ENCODE data around the gene PHC3. TPM values are rescaled to one million over a fixed set of nuclear protein-coding genes. Genes with fewer than 3 reads are reported as not detected.
"Not testable (repeated sequence)": the region's sequence is repeated elsewhere in the genome, so short reads cannot be mapped to it uniquely, and the experiment has no call there.

PHC3 gene
- total RNA-seq, 2 donors from 2014 or later: 49.3 to 51.1 TPM

GRCh38 chr3:170144437-170144843, 37.1 kb downstream of the PHC3 start:
- intact Hi-C loops (cut with DNase I, micrococcal nuclease): no loop called here
- DNase-seq (no peak), ATAC-seq (peak; percentile 46)

GRCh38 chr3:170142373-170142772, 39.2 kb downstream of the PHC3 start:
- ATAC-seq (no peak), DNase-seq (no peak)
- intact Hi-C loops (cut with DNase I, micrococcal nuclease): no loop called here

GRCh38 chr3:170137986-170138385, 43.5 kb downstream of the PHC3 start:
- DNase-seq (no peak), ATAC-seq (no peak)
- intact Hi-C loops (cut with DNase I, micrococcal nuclease): no loop called here

- DNase-seq: no peak
Observed at GRCh38 chr3:170132335-170132734, 49.2 kb downstream of the PHC3 start.

DNA sequence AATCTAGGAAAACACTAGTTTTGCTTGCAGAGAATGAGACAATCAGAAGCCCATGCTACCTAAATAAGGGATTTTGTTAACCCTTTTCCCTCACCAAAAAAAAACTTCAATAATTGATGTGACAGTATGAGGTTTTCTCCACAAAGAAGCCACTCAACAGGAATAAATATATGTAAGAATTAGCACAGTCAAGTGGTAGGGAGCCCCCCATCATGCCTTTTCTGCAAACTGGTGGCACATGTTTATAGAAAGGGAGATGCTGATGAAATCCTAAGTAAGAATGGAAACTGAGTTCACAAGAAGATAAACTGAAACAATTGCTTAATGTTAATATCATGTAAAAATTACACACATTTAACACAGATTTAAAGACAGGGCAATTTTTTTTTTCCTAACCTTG, 51.0 kb downstream of the PHC3 start:
- DNase-seq (no peak), ATAC-seq (no peak)
- intact Hi-C loops (cut with DNase I, micrococcal nuclease): no loop called here

More at GRCh38 chr3:170132335-170132734, 49.2 kb downstream of the PHC3 start:
- intact Hi-C loops (cut with DNase I, micrococcal nuclease): no loop called here
- peak; percentile 68 for ATAC-seq

DNA sequence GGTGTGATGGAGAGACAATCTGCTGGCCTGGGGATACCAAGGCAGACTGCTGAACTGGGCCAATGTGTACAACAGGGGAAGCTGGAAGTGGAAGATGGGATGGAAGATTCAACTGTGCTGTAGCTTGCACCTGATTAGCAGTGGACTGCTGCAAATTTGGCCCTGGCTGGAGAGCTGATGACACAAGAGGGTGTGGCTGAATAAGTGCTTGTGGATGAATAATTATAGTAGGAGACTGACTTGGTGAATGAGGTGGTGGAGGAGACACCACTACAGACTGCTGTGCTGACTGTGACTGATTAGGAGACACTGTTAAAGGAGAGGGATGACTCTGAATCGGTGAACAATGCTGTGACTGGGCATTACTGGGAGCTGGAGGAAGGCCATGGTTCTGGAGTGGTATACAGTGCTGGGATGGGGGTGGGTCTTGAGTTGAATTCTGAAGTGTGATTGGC, 52.5 kb downstream of the PHC3 start:
- DNase-seq (no peak), ATAC-seq (peak; percentile 18)
- intact Hi-C loops (cut with DNase I, micrococcal nuclease): no loop called here

GRCh38 chr3:170128259-170128976, 53.1 kb downstream of the PHC3 start:
- ATAC-seq (peak; percentile 36), DNase-seq (no peak)
- intact Hi-C loops (cut with DNase I, micrococcal nuclease): no loop called here

GRCh38 chr3:170117134-170117533, 64.4 kb downstream of the PHC3 start:
- intact Hi-C loops (cut with DNase I, micrococcal nuclease): no loop called here
- no peak for DNase-seq
- peak; percentile 52 for ATAC-seq

- DNase-seq; intact Hi-C loops (cut with DNase I, micrococcal nuclease); ATAC-seq: not testable (repeated sequence)
Observed at GRCh38 chr3:170114165-170114564, 67.4 kb downstream of the PHC3 start.

- no peak for DNase-seq
- no peak for ATAC-seq
- intact Hi-C loops (cut with DNase I, micrococcal nuclease): no loop called here
Observed at GRCh38 chr3:170111147-170111771, 70.3 kb downstream of the PHC3 start.

- DNase-seq (no peak), ATAC-seq (no peak)
- intact Hi-C loops (cut with DNase I, micrococcal nuclease): no loop called here
Observed at GRCh38 chr3:170109579-170110293, 71.8 kb downstream of the PHC3 start.

DNA sequence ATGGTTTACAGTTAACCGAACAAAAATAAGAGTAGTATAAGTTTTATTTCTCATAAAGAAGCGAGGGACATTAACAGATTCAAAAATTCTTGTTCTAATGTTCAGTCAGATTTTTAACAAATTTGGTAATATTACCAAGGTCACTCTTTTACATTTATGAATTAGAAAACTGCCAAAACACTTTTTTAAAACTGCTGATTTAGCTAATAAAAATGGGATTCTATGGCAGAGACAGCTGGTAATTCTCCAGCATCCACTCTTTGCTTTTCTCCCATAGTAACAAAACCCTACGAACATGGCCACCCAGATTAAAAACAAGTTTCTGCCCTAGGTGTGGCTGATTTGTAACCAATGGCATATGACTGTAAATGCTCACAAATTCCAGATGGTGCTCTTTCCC, 72.6 kb downstream of the PHC3 start:
- DNase-seq (no peak), ATAC-seq (no peak)
- intact Hi-C loops (cut with DNase I, micrococcal nuclease): no loop called here

DNA sequence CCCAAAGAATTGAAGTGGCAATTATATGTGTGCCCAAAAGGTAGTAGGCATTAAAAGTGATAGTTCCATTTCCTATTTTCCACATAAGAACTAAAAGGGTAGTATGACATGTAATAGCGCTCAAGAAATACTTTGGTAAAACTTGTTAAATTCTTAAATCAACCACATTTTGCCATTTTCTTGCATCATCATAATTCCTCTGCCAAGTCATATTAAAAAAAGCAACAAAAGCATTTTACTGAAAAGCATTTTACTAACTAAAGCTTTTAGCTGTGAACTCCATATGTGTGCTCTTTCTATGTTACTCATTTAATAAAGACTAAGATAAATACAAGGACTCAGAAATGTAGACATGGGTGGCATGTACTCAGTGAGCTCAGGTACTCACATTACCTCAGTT, 73.6 kb downstream of the PHC3 start:
- intact Hi-C loops (cut with DNase I, micrococcal nuclease): no loop called here
- DNase-seq (no peak), ATAC-seq (no peak)

- ATAC-seq (no peak), DNase-seq (no peak)
- intact Hi-C loops (cut with DNase I, micrococcal nuclease): no loop called here
Observed at GRCh38 chr3:170102431-170102830, 79.1 kb downstream of the PHC3 start.

GRCh38 chr3:170100944-170101343, 80.6 kb downstream of the PHC3 start:
- intact Hi-C loops (cut with DNase I, micrococcal nuclease): no loop called here
- ATAC-seq: no peak
- no peak for DNase-seq

- DNase-seq (no peak), ATAC-seq (no peak)
- intact Hi-C loops (cut with DNase I, micrococcal nuclease): no loop called here
Observed at GRCh38 chr3:170098753-170099152, 82.8 kb downstream of the PHC3 start.

DNA sequence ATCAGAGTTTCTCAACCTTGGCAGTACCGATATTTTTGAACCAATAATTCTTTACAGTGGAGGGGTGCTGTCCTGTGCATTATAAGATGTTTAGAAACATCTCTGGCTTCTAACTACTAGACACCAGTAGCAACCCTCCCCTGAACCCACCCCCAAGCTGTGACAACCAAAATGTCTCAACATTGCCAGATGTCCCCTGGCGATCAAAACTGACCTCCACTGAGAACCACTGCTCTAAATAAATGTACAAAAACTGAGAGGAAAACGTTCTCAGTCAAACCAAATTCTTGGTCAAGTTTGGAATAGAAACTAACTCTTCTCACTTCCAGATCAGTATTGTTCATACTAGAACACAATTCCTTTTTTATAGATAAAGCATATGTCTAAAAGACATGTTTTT, 85.2 kb downstream of the PHC3 start:
- intact Hi-C loops (cut with DNase I, micrococcal nuclease): no loop called here
- no peak for DNase-seq
- ATAC-seq: no peak

DNA sequence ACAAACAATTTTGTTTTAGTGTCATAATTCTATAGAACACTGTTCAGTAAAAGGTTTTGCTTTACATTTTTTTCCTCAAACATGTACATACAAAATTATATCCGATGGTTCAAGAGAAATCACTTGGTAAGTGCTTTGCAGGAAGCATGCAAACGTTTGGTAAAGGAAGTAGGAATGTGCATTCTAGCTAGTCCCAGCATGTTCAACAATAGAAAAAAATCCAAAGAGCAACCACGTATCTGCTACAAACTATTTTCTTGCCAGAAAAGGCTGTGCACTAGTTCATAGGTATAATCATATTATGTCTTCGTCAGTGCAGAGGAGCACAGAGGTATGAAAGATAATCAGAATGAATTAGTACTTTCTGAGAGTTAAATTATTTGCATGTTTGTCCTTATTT, 85.8 kb downstream of the PHC3 start:
- intact Hi-C loops (cut with DNase I, micrococcal nuclease): no loop called here
- no peak for ATAC-seq
- no peak for DNase-seq

GRCh38 chr3:170092907-170093306, 88.6 kb downstream of the PHC3 start:
- ATAC-seq (peak; percentile 35), DNase-seq (no peak)
- intact Hi-C loops (cut with DNase I, micrococcal nuclease): no loop called here

- ATAC-seq: no peak
- intact Hi-C loops (cut with DNase I, micrococcal nuclease): no loop called here
- DNase-seq: no peak
Observed at GRCh38 chr3:170090601-170090981, 90.9 kb downstream of the PHC3 start.

Measured in left colon (tissue), 2 donors.